ENCODE measurements around the gene NRROS.

DNA sequence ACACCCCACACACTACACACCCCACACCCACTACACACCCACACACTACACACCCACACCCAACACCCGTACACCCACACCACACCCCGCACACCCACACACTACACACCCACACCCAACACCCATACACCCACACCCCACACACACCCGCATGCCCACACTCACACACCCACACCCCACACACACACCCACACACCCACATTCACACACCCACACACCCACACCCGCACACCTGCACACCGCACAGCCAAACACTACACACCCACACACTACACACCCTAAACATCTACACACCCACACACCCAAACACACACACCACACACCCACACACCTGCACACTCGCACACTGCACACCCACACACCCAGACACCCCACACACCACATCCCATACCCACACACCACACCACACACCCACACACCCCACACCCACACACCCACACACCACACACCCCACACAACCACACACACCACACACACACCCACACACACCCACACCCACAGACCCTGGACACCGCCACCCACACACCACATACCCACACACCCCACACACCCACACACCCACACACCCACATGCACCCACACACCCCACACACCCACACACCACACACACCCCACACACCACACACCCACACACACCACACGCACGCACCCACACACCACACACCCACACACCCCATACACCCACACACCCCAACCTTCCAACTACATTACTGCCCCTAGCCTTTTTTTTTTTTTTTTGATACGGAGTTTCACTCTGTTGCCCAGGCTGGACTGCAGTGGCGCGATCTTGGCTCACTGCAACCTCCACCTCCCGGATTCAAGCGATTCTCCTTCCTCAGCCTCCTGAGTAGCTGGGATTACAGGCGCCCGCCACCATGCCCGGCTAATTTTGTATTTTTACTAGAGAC is 55.7 kb downstream of the NRROS start:
- TF ChIP-seq, protein P1, sequence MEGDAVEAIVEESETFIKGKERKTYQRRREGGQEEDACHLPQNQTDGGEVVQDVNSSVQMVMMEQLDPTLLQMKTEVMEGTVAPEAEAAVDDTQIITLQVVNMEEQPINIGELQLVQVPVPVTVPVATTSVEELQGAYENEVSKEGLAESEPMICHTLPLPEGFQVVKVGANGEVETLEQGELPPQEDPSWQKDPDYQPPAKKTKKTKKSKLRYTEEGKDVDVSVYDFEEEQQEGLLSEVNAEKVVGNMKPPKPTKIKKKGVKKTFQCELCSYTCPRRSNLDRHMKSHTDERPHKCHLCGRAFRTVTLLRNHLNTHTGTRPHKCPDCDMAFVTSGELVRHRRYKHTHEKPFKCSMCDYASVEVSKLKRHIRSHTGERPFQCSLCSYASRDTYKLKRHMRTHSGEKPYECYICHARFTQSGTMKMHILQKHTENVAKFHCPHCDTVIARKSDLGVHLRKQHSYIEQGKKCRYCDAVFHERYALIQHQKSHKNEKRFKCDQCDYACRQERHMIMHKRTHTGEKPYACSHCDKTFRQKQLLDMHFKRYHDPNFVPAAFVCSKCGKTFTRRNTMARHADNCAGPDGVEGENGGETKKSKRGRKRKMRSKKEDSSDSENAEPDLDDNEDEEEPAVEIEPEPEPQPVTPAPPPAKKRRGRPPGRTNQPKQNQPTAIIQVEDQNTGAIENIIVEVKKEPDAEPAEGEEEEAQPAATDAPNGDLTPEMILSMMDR (conservative IDR thresholded peaks at IDR 0.05; ENCODE audit: low read length): no peak
- no peak for TF ChIP-seq EZH2phosphoT487 (IDR thresholded peaks at IDR 0.05; ENCODE audit: borderline replicate concordance)

All from Loucy (cell line).